HCT116 (cell line): ENCODE measurements around the gene ALK. TPM values are rescaled to one million over a fixed set of nuclear protein-coding genes. Genes with fewer than 3 reads are reported as not detected.

Experiments used
- ATAC-seq: fragments of 200-7000 bp; cut with Tn5 transposase; 2 replicates; pipeline ENCODE4 v1.9.1; 2020; ENCODE audit warnings: mild to moderate bottlenecking, moderate library complexity
- BruUV-seq: library from RNA; stranded (reverse); fragments of 400-500 nt; replicated peaks from 2 replicates; lab custom pipeline; 2021; lab: Mats Ljungman, UMichigan
- CTCF ChIA-PET: fragments of 300-600 bp; sonication (Branson Sonifier 250); formaldehyde crosslinking; loops from one replicate; lab custom pipeline; 2021; ENCODE audit warnings: antibody characterized with exemption; lab: Charles Lee
- POLR2A ChIA-PET: fragments of 300-600, 350-600 bp; sonication (Branson Sonifier 250); formaldehyde crosslinking; loops from one replicate; lab custom pipeline; 2021; ENCODE audit warnings: antibody characterized with exemption; lab: Charles Lee
- RAD21 ChIA-PET, 2 experiments: fragments of 300-600 bp; sonication (Branson Sonifier 250); formaldehyde crosslinking; loops; one replicate each; lab custom pipeline; 2023; ENCODE audit warnings: low total read pairs in 2 of 2; ENCODE audit not compliant: uncharacterized antibody in 2 of 2, unreplicated experiment in 2 of 2, low non-redundant PET in 1 of 2; lab: Charles Lee
- DNase-seq: peaks from one replicate; pipeline ENCODE4 v3.0.0-alpha.2; 2010; ENCODE audit warnings: low read depth, low spot score
- H2AFZ ChIP-seq: fragments of 200-600 bp; shearing (Covaris generic), sonication (generic); 2 replicates; pipeline ENCODE4 v1.6.1; 2017; ENCODE audit warnings: low read depth, mixed run types, mixed read lengths, antibody characterized with exemption, low read length; ENCODE audit not compliant: poor library complexity, severe bottlenecking
- H3K27ac ChIP-seq: 2 replicates; pipeline ENCODE4 v1.5.1; 2012; ENCODE audit warnings: low read depth, low read length
- H3K27me3 ChIP-seq: fragments of 200-600 bp; sonication (generic); 2 replicates; pipeline ENCODE4 v1.6.1; 2016; ENCODE audit warnings: mixed run types, low read length, mixed read lengths; ENCODE audit not compliant: insufficient read depth
- H3K36me3 ChIP-seq, 2 experiments: fragments of 200-500 bp in 1 of 2; fragments of 200-600 bp in 1 of 2; sonication (Bioruptor generic) in 1 of 2; sonication (generic) in 1 of 2; 2 replicates each; pipeline versions ENCODE4 v1.5.1 to v1.6.1; 2014 to 2016; ENCODE audit warnings: low read length in 2 of 2, inconsistent platforms in 1 of 2, mixed read lengths in 1 of 2, mixed run types in 1 of 2; ENCODE audit not compliant: insufficient read depth in 2 of 2, control insufficient read depth in 1 of 2
- H3K4me1 ChIP-seq, 2 experiments: fragments of 200-600 bp in 1 of 2; sonication (generic) in 1 of 2; 2 replicates each; pipeline versions ENCODE4 v1.5.1 to v1.6.1; 2012 to 2017; ENCODE audit warnings: low read length in 2 of 2, inconsistent platforms in 1 of 2, mild to moderate bottlenecking in 1 of 2, mixed read lengths in 1 of 2, mixed run types in 1 of 2, moderate library complexity in 1 of 2; ENCODE audit not compliant: insufficient read depth in 2 of 2, control insufficient read depth in 1 of 2
- H3K4me2 ChIP-seq: fragments of 200-600 bp; sonication (generic); 2 replicates; pipeline ENCODE4 v1.6.1; 2017; ENCODE audit warnings: mixed run types, low read length, mixed read lengths
- H3K4me3 ChIP-seq, 2 experiments: fragments of 200-600 bp in 1 of 2; sonication (generic) in 1 of 2; replicated peaks in 1 of 2; 2 replicates each; pipeline ENCODE4 v1.5.1; 2011 to 2016; ENCODE audit warnings: low read length in 2 of 2, control low read depth in 1 of 2, low read depth in 1 of 2, mild to moderate bottlenecking in 1 of 2, mixed read lengths in 1 of 2, mixed run types in 1 of 2
- H3K79me2 ChIP-seq: fragments of 200-600 bp; sonication (generic); 2 replicates; pipeline ENCODE4 v1.6.1; 2017; ENCODE audit warnings: mild to moderate bottlenecking, mixed run types, low read length, moderate library complexity, mixed read lengths; ENCODE audit not compliant: insufficient read depth
- H3K9ac ChIP-seq: fragments of 200-600 bp; sonication (generic); 2 replicates; pipeline ENCODE4 v1.6.1; 2016; ENCODE audit warnings: low read length, mixed read lengths
- H3K9me2 ChIP-seq: fragments of 200-600 bp; sonication (generic), shearing (Covaris generic); 2 replicates; pipeline ENCODE4 v1.6.1; 2017; ENCODE audit warnings: mixed run types, mild to moderate bottlenecking, moderate library complexity; ENCODE audit not compliant: insufficient read depth
- H3K9me3 ChIP-seq, 2 experiments: fragments of 200-500 bp in 1 of 2; fragments of 200-600 bp in 1 of 2; sonication (Bioruptor generic) in 1 of 2; sonication (generic) in 1 of 2; 2 replicates each; pipeline ENCODE4 v1.6.1; 2014 to 2017; ENCODE audit warnings: low read length in 2 of 2, mixed read lengths in 2 of 2, inconsistent platforms in 1 of 2, low read depth in 1 of 2, mild to moderate bottlenecking in 1 of 2, mixed run types in 1 of 2, moderate library complexity in 1 of 2; ENCODE audit not compliant: control insufficient read depth in 1 of 2, insufficient read depth in 1 of 2
- H4K20me1 ChIP-seq: fragments of 200-600 bp; sonication (generic), shearing (Covaris generic); 2 replicates; pipeline ENCODE4 v1.6.1; 2017; ENCODE audit warnings: mixed run types, mild to moderate bottlenecking, moderate library complexity; ENCODE audit not compliant: insufficient read depth
- ATF3 ChIP-seq: IDR thresholded peaks from 2 replicates; pipeline ENCODE4 v1.6.1; 2012
- CBX3 ChIP-seq: IDR thresholded peaks from 2 replicates; pipeline ENCODE4 v1.6.1; 2012; ENCODE audit warnings: low read depth
- CTCF ChIP-seq, 3 experiments: fragments of 200-600 bp in 1 of 3; sonication (generic) in 1 of 3; IDR thresholded peaks in 2 of 3; conservative IDR thresholded peaks in 1 of 3; 2 replicates each; pipeline ENCODE4 v1.5.1; 2012 to 2017; ENCODE audit warnings: low read depth in 2 of 3, low read length in 2 of 3, antibody characterized with exemption in 1 of 3, borderline replicate concordance in 1 of 3, control low read depth in 1 of 3, mild to moderate bottlenecking in 1 of 3, mixed read lengths in 1 of 3, mixed run types in 1 of 3, moderate library complexity in 1 of 3; ENCODE audit not compliant: insufficient read depth in 1 of 3
- EGR1 ChIP-seq: IDR thresholded peaks from 2 replicates; pipeline ENCODE4 v1.6.1; 2012; ENCODE audit warnings: low read depth
- EZH2 ChIP-seq: fragments of 200-600 bp; sonication (generic); IDR thresholded peaks from 2 replicates; pipeline ENCODE4 v1.6.1; 2017; ENCODE audit warnings: antibody characterized with exemption, mixed run types
- EZH2phosphoT487 ChIP-seq: fragments of 200-600 bp; IDR thresholded peaks from 2 replicates; pipeline ENCODE4 v1.6.1; 2018; ENCODE audit warnings: antibody characterized with exemption, borderline replicate concordance
- JUND ChIP-seq: IDR thresholded peaks from 2 replicates; pipeline ENCODE4 v1.6.1; 2012
- MAX ChIP-seq: IDR thresholded peaks from 2 replicates; pipeline ENCODE4 v1.6.1; 2012
- POLR2A ChIP-seq: IDR thresholded peaks from 2 replicates; pipeline ENCODE4 v1.7.0; 2011; ENCODE audit warnings: borderline replicate concordance; ENCODE audit not compliant: insufficient read depth, insufficient read length; ENCODE audit errors: extremely low read depth
- RAD21 ChIP-seq: IDR thresholded peaks from 2 replicates; pipeline ENCODE4 v1.6.1; 2012; ENCODE audit warnings: low read depth, mild to moderate bottlenecking
- REST ChIP-seq: IDR thresholded peaks from 2 replicates; pipeline ENCODE4 v1.6.1; 2012; ENCODE audit warnings: low read depth
- SIN3A ChIP-seq: IDR thresholded peaks from 2 replicates; pipeline ENCODE4 v1.6.1; 2012; ENCODE audit warnings: low read depth
- SRF ChIP-seq: IDR thresholded peaks from 2 replicates; pipeline ENCODE4 v1.6.1; 2012; ENCODE audit warnings: low read depth
- YY1 ChIP-seq: IDR thresholded peaks from 2 replicates; pipeline ENCODE4 v1.6.1; 2011; ENCODE audit warnings: low read length, low read depth, moderate library complexity, mild to moderate bottlenecking; ENCODE audit not compliant: insufficient replicate concordance; ENCODE audit errors: extremely low read depth
- ZNF274 ChIP-seq: fragments of 200-500 bp; sonication (Bioruptor generic); IDR thresholded peaks from 2 replicates; pipeline ENCODE4 v1.6.1; 2014; ENCODE audit warnings: mild to moderate bottlenecking, low read depth, low read length, inconsistent platforms
- intact Hi-C: fragments of 100-400 bp; cut with micrococcal nuclease; formaldehyde crosslinking; loops from 2 replicates; pipeline ENCODE4 v1.10.0; 2022
- total RNA-seq: library from RNA; stranded (reverse); gene quantifications from one replicate; pipeline ENCODE4 v1.2.1, GENCODE V29; 2021; ENCODE audit not compliant: unreplicated experiment

The ALK gene
- total RNA-seq, 1 experiment from 2014 or later, result not detected

GRCh38 chr2:29154610-29155009, 766.8 kb downstream of the ALK start (continued):
- no peak for TF ChIP-seq REST
- TF ChIP-seq POLR2A, result no peak
- TF ChIP-seq SIN3A, result no peak
- TF ChIP-seq RAD21, result no peak
- TF ChIP-seq JUND, result no peak
- TF ChIP-seq CBX3, result no peak
- TF ChIP-seq CTCF (IDR thresholded peaks at IDR 0.05 in 2 of 3, conservative IDR thresholded peaks at IDR 0.05 in 1 of 3; ENCODE audit: borderline replicate concordance in 1 of 3, insufficient read depth in 1 of 3, low read depth in 2 of 3, low read length in 2 of 3), result no peak
- no peak for TF ChIP-seq EZH2phosphoT487
- no peak for TF ChIP-seq ZNF274

GRCh38 chr2:29147963-29148362, 773.4 kb downstream of the ALK start:
- DNase-seq, result no peak
- RAD21 ChIA-PET, result no interaction called here
- 0 out of 4 replicates have a peak, but pooled peaks cover 0 to 3% of the 10 kb centered on the region in 2 experiments for H3K36me3 ChIP-seq
- intact Hi-C loops, result no loop called here
- no peaks in the 10 kb centered on the region for H3K9me2 ChIP-seq
- H3K9ac ChIP-seq, result no peak overlapping the region
- POLR2A ChIA-PET, result no interaction called here
- no peak overlapping the region for H3K27ac ChIP-seq
- H3K79me2 ChIP-seq, result no peaks in the 10 kb centered on the region
- no peaks in the 10 kb centered on the region for H4K20me1 ChIP-seq
- no peak overlapping the region for H3K4me3 ChIP-seq
- no TSS peak for BruUV-seq
- no peak overlapping the region for H3K4me2 ChIP-seq
- CTCF ChIA-PET, result no interaction called here
- no peak for ATAC-seq
- H2AFZ ChIP-seq, result no peak overlapping the region
- no peaks in the 10 kb centered on the region for H3K27me3 ChIP-seq
- no peaks in the 10 kb centered on the region for H3K9me3 ChIP-seq
- no peaks in the 10 kb centered on the region; a peak in 1 of 4 replicates for H3K4me1 ChIP-seq
- TF ChIP-seq REST (no peak), SRF (no peak), EGR1 (no peak), RAD21 (no peak), ATF3 (no peak), YY1 (no peak), MAX (no peak), EZH2 (no peak)
